Spleen (tissue), 11 donors: ENCODE data around the gene TNFAIP8. TPM values are rescaled to one million over a fixed set of nuclear protein-coding genes. Genes with fewer than 3 reads are reported as not detected.
"Not testable (repeated sequence)": the region's sequence is repeated elsewhere in the genome, so short reads cannot be mapped to it uniquely, and the experiment has no call there.

ENCODE experiments used
- DNase-seq: peaks from one replicate; pipeline ENCODE4 v3.0.0-alpha.2; 2020
- H3K27ac ChIP-seq, 8 donors: fragments of 200-600 bp; sonication (generic) in 7 of 8; 1 replicate in 4 of 8; 2 replicates in 4 of 8; pipeline versions ENCODE4 v1.5.0 to v1.8.0; 2016 to 2021; ENCODE audit warnings: inconsistent platforms in 4 of 8, mild to moderate bottlenecking in 4 of 8, moderate library complexity in 1 of 8
- H3K27me3 ChIP-seq, 7 donors: fragments of 200-600 bp; sonication (generic) in 6 of 7; replicated peaks in 1 of 7; 1 replicate in 4 of 7; 2 replicates in 3 of 7; pipeline versions ENCODE4 v1.5.0 to v1.8.0; 2016 to 2021; ENCODE audit warnings: inconsistent platforms in 3 of 7, mild to moderate bottlenecking in 1 of 7
- H3K36me3 ChIP-seq, 6 donors: fragments of 200-600 bp; sonication (generic) in 5 of 6; 1 replicate in 4 of 6; 2 replicates in 2 of 6; pipeline versions ENCODE4 v1.5.0 to v1.8.0; 2016 to 2021; ENCODE audit warnings: inconsistent platforms in 2 of 6
- H3K4me1 ChIP-seq, 6 donors: fragments of 200-600 bp; sonication (generic) in 5 of 6; 1 replicate in 3 of 6; 2 replicates in 3 of 6; pipeline versions ENCODE4 v1.5.0 to v1.8.0; 2016 to 2021; ENCODE audit warnings: inconsistent platforms in 3 of 6
- H3K4me3 ChIP-seq, 8 donors: fragments of 200-600 bp; sonication (generic) in 7 of 8; 1 replicate in 4 of 8; 2 replicates in 4 of 8; pipeline versions ENCODE4 v1.5.0 to v1.8.0; 2016 to 2021; ENCODE audit warnings: inconsistent platforms in 4 of 8, mild to moderate bottlenecking in 4 of 8, moderate library complexity in 2 of 8
- H3K9me3 ChIP-seq, 8 donors: fragments of 200-600 bp; sonication (generic) in 7 of 8; 1 replicate in 4 of 8; 2 replicates in 4 of 8; pipeline versions ENCODE4 v1.5.0 to v1.8.0; 2016 to 2021; ENCODE audit warnings: inconsistent platforms in 4 of 8
- CTCF ChIP-seq, 11 experiments: fragments of 200-600 bp in 7 of 11; fragments of 450-650 bp in 4 of 11; sonication (generic) in 4 of 11; IDR thresholded peaks in 8 of 11; conservative IDR thresholded peaks in 3 of 11; 1 replicate in 7 of 11; 2 replicates in 4 of 11; pipeline versions ENCODE4 v1.4.0 to v1.8.0; 2016 to 2021; ENCODE audit warnings: antibody characterized with exemption in 11 of 11, inconsistent platforms in 4 of 11, mild to moderate bottlenecking in 1 of 11
- POLR2A ChIP-seq, 3 donors: fragments of 450-650 bp; IDR thresholded peaks; one replicate each; pipeline ENCODE4 v1.5.1; 2017; ENCODE audit warnings: antibody characterized with exemption in 3 of 3, mild to moderate bottlenecking in 1 of 3
- POLR2AphosphoS5 ChIP-seq, 3 donors: sonication (generic); formaldehyde crosslinking; IDR thresholded peaks; one replicate each; pipeline ENCODE4 v1.5.1; 2017; ENCODE audit warnings: antibody characterized with exemption in 3 of 3
- WGBS, 5 donors: extraction: QIAGEN DNeasy Blood & Tissue Kit in 3 of 5; methylation state at CpG; one replicate each; pipeline versions ENCODE4 v1.1.5 to v1.1.7; 2013 to 2018; 5-methylcytosine and 5-hydroxymethylcytosine counted together
- intact Hi-C: fragments of 100-400 bp; cut with DNase I; formaldehyde crosslinking; loops from one replicate; pipeline ENCODE4 v1.15.0; 2023; ENCODE audit warnings: low total_unique reads
- polyA plus RNA-seq, 3 donors: library from polyadenylated mRNA; stranded (reverse); fragments of 200-250 nt; gene quantifications; one replicate each; pipeline ENCODE4 v1.2.1, GENCODE V29; 2013
- total RNA-seq, 7 donors: library from RNA; depleted of rRNA in 3 of 7; stranded (reverse); fragments of >200 nt in 3 of 7; fragmentation: NEBNext Ultra II Directional in 4 of 7; extraction: Animal tissue kit (Norgen Biotek cat#: 25700) in 4 of 7; gene quantifications; one replicate each; pipeline versions ENCODE4 v1.1.0 to v1.2.1, GENCODE V29; 2016 to 2021
- donor health status: healthy with polysubstance abuse.
- donor health status: DM: no; HTN: no; CAD: no; lungs with moderate emphysema.
- donor health status: DM: no; HTN: no; CAD: no.
- donor health status: Bipolar disorder and iron deficiency.
- donor health status: healthy.
- donor health status: DM: no; HTN: no; CAD: no.
- donor health status: DM: yes; HTN: yes; CAD: no.

TNFAIP8 gene
- total and polyA plus RNA-seq, 10 donors = 71.1 to 123 (median 101) TPM

- no peak for DNase-seq
- no peak for TF ChIP-seq CTCF (IDR thresholded peaks at IDR 0.05 in 8 of 11, conservative IDR thresholded peaks at IDR 0.05 in 3 of 11)
- no peak for TF ChIP-seq POLR2AphosphoS5 (IDR thresholded peaks at IDR 0.05)
- no peak for TF ChIP-seq POLR2A (IDR thresholded peaks at IDR 0.05)
- Histone ChIP-seq H3K36me3 (no peaks in the 10 kb centered on the region), H3K4me1 (peaks cover 0 to 68% (median 22%) of the 10 kb centered on the region in 6 donors), H3K4me3 (no peak overlapping the region), H3K9me3 (no peaks in the 10 kb centered on the region), H3K27ac (no peak overlapping the region), H3K27me3 (no peaks in the 10 kb centered on the region)
- WGBS, 5 donors = 58 to 94% (median 77%) methylated on average over 3 to 4 of the region's 4 CpGs
- intact Hi-C loops = loop anchor here (10.0 kb wide), 1 partner anchor 426 kb away; the partner anchor contains the start of gene DTWD2
These were observed 54.8 kb downstream of the TNFAIP8 start for GRCh38 chr5:119410448-119411159.

- H3K4me3 ChIP-seq = peak overlapping the region; percentile 17 to 66 (median 36)
- intact Hi-C loops = loop anchor here (10.0 kb wide), 1 partner anchor 427 kb away; the partner anchor contains the start of gene DTWD2
- no peaks in the 10 kb centered on the region for H3K36me3 ChIP-seq
- H3K4me1 ChIP-seq = peaks cover 0 to 59% (median 20%) of the 10 kb centered on the region in 6 donors
- peak overlapping the region; percentile 37 to 80 (median 73) for H3K27ac ChIP-seq
- 18 to 24% (median 22%) methylated on average over 15 of the region's 15 CpGs for WGBS, 5 donors
- H3K9me3 ChIP-seq = no peaks in the 10 kb centered on the region
- no peak for TF ChIP-seq POLR2A (IDR thresholded peaks at IDR 0.05)
- peak; percentile 83 to 96 (median 93) for TF ChIP-seq CTCF (IDR thresholded peaks at IDR 0.05 in 8 of 11, conservative IDR thresholded peaks at IDR 0.05 in 3 of 11)
- TF ChIP-seq POLR2AphosphoS5 (IDR thresholded peaks at IDR 0.05) = peak in 1 of 3 donors; percentile 37
- H3K27me3 ChIP-seq = no peaks in the 10 kb centered on the region
- no peak for DNase-seq
These were observed 55.8 kb downstream of the TNFAIP8 start for GRCh38 chr5:119411361-119412278.

DNA sequence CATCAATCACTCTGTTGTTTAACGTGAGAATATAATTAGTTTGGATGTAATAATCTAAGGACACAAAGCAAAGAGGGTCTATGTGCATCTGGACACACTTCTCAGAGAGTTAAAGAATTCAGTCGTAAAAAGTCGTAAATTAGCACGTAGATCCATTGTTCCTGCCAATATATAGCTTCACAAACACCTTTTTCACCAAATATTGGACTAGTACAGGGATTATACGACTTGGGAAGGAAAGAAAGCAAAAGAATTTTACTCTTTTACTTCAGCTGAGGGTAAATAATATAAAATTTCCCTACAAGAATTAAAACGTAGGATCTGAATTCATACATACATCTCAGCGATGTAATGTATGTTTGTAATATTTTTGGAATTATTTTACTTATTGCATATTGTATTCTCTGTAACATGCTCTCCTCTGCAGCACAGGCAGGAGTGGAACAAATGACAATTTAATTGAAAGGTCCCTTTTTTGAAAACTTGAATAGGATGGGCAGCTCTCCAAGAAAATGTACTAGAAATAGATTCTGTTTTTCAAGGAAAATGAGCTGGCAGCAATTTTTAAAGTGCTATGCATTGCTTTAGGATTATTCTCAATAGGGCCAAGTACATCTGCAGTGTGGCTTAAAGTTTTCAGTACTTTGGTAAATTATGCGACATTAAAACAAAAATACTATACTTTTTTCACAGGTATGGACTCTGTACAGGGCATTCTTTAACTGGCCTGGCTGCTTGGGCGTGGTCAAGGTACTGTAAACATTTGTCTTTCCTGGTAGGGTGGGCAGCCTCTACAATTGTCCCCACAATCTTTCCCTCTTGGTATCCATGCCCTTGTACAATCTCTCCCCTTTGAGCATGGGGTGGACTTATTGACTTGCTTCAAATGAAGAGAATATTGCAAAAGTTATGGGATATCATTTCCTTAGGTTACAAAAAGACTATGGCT is 56.7 kb downstream of the TNFAIP8 start:
- Histone ChIP-seq H3K27me3 (no peaks in the 10 kb centered on the region), H3K9me3 (no peaks in the 10 kb centered on the region), H3K27ac (peak overlapping the region in 6 of 8 donors; percentile 72 to 80 (median 75)), H3K4me1 (peaks cover 2 to 64% (median 22%) of the 10 kb centered on the region in 6 donors), H3K4me3 (peak overlapping the region in 4 of 8 donors; percentile 36 to 66 (median 46)), H3K36me3 (no peaks in the 10 kb centered on the region)
- intact Hi-C loops = loop anchor here (10.0 kb wide), 1 partner anchor 428 kb away; the partner anchor contains the start of gene DTWD2
- 46 to 52% (median 48%) methylated on average over 9 of the region's 9 CpGs for WGBS, 5 donors
- TF ChIP-seq POLR2A (IDR thresholded peaks at IDR 0.05) = no peak
- peak in 4 of 11 experiments; percentile 3 to 47 (median 30) for TF ChIP-seq CTCF (IDR thresholded peaks at IDR 0.05 in 8 of 11, conservative IDR thresholded peaks at IDR 0.05 in 3 of 11)
- no peak for TF ChIP-seq POLR2AphosphoS5 (IDR thresholded peaks at IDR 0.05)
- DNase-seq = no peak

- intact Hi-C loops = loop anchor here (10.0 kb wide), 1 partner anchor 429 kb away; the partner anchor contains the start of gene DTWD2
- H3K9me3 ChIP-seq, H3K27me3 ChIP-seq, H3K36me3 ChIP-seq, DNase-seq, H3K4me3 ChIP-seq: not testable (repeated sequence)
- Histone ChIP-seq H3K27ac (peak overlapping the region in 7 of 8 donors; percentile 58 to 79 (median 65)), H3K4me1 (peaks cover 8 to 79% (median 35%) of the 10 kb centered on the region in 6 donors)
- 58 to 65% (median 64%) methylated on average over 13 of the region's 13 CpGs for WGBS, 5 donors
These were observed 58.4 kb downstream of the TNFAIP8 start for GRCh38 chr5:119414124-119414734.
